GM18873 (cell line): ENCODE data around the gene SMG7.

ENCODE experiments used
- ATAC-seq: cut with Tn5 transposase; IDR thresholded peaks from one replicate; pipeline ENCODE4 v1.9.1; 2021; ENCODE audit warnings: mild to moderate bottlenecking, moderate library complexity, moderate number of reproducible peaks; ENCODE audit not compliant: unreplicated experiment, low FRiP score

Gene SMG7

GRCh38 chr1:183553331-183553730 lies 81.0 kb downstream of the SMG7 start:
- no peak for ATAC-seq

- ATAC-seq: no peak
Measured at GRCh38 chr1:183553764-183554163, 81.5 kb downstream of the SMG7 start.

GRCh38 chr1:183554577-183554976 lies 82.3 kb downstream of the SMG7 start:
- ATAC-seq: no peak

- no peak for ATAC-seq
Measured at GRCh38 chr1:183559061-183559460, 86.8 kb downstream of the SMG7 start.

GRCh38 chr1:183562701-183563100 lies 90.4 kb downstream of the SMG7 start:
- ATAC-seq: no peak

GRCh38 chr1:183565261-183565660 lies 93.0 kb downstream of the SMG7 start:
- ATAC-seq: no peak

- no peak for ATAC-seq
Measured at GRCh38 chr1:183566026-183566425, 93.7 kb downstream of the SMG7 start.

GRCh38 chr1:183567584-183567983 lies 95.3 kb downstream of the SMG7 start:
- no peak for ATAC-seq

- ATAC-seq: no peak
Measured at GRCh38 chr1:183568176-183569021, 96.1 kb downstream of the SMG7 start.

- ATAC-seq: no peak
Measured at GRCh38 chr1:183569141-183569540, 96.8 kb downstream of the SMG7 start.

- no peak for ATAC-seq
Measured at GRCh38 chr1:183569801-183570200, 97.5 kb downstream of the SMG7 start.

- no peak for ATAC-seq
Measured at GRCh38 chr1:183570451-183570850, 98.2 kb downstream of the SMG7 start.

GRCh38 chr1:183571678-183572268 lies 99.5 kb downstream of the SMG7 start:
- no peak for ATAC-seq

GRCh38 chr1:183572721-183573120 lies 100.4 kb downstream of the SMG7 start:
- ATAC-seq: no peak

GRCh38 chr1:183575606-183576005 lies 103.3 kb downstream of the SMG7 start:
- ATAC-seq: no peak

GRCh38 chr1:183576537-183576936 lies 104.2 kb downstream of the SMG7 start:
- no peak for ATAC-seq

GRCh38 chr1:183577897-183578465 lies 105.7 kb downstream of the SMG7 start:
- no peak for ATAC-seq

- no peak for ATAC-seq
Measured at GRCh38 chr1:183578856-183579255, 106.6 kb downstream of the SMG7 start.

GRCh38 chr1:183580281-183580682 lies 108.0 kb downstream of the SMG7 start:
- no peak for ATAC-seq

- no peak for ATAC-seq
Measured at GRCh38 chr1:183582021-183582713, 109.9 kb downstream of the SMG7 start.

- ATAC-seq: no peak
Measured at GRCh38 chr1:183583466-183583865, 111.2 kb downstream of the SMG7 start.
